IMR-90 (cell line): ENCODE measurements around the gene CALN1.

ENCODE experiments used
- CTCF ChIP-seq: conservative IDR thresholded peaks from 2 replicates; pipeline ENCODE4 v1.5.1; 2012; ENCODE audit warnings: mild to moderate bottlenecking, low read depth, low read length, improper control_type of control experiment
- MXI1 ChIP-seq: IDR thresholded peaks from 2 replicates; pipeline ENCODE4 v1.6.1; 2012; ENCODE audit warnings: low read depth, mild to moderate bottlenecking, low read length, moderate library complexity, borderline replicate concordance
- POLR2A ChIP-seq: IDR thresholded peaks from 2 replicates; pipeline ENCODE4 v1.6.1; 2012; ENCODE audit warnings: mild to moderate bottlenecking, low read depth, low read length

GRCh38 chr7:72435925-72436480 is 23.9 kb upstream of the CALN1 start:
- TF ChIP-seq CTCF (no peak), MXI1 (no peak), POLR2A (no peak)
